Measurements from ENCODE around the gene METTL21A. TPM values are rescaled to one million over a fixed set of nuclear protein-coding genes. Genes with fewer than 3 reads are reported as not detected.

METTL21A gene
- total and polyA plus RNA-seq, 9 of the 15 experiments (the other 6 are each of a cell fraction or from before 2014, with no cell fraction given), result 9.1 to 46.5 (median 37.4) TPM

DNA sequence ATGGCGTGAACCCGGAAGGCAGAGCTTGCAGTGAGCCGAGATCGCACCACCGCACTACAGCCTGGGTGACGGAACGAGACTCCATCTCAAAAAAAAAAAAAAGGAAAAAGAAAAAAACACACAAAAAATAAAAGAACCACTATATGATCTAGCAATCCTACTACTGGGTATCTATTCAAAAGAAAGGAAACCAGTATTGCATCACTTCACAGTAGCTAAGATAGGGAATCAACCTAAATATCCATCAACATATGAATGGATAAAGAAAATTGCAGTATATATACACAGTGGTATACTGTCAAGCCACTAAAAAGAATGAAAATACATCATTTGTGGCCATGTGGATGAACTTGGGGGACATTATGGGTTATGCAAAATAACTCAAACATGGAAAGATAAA is 37.9 kb downstream of the METTL21A start (continued):
- no peak for TF ChIP-seq CUX1 (CRISPR knock-in tag; IDR thresholded peaks at IDR 0.05)

GRCh38 chr2:207584952-207585351 is 40.2 kb downstream of the METTL21A start:
- intact Hi-C loops (cut with micrococcal nuclease), result no loop called here
- ChIA-PET CTCF (ENCODE audit: low intra/inter-chr PET ratio) (no interaction called here), POLR2A (interaction anchor here (1.1 kb wide), 1 partner anchor 36 kb away, joined by 4 read pairs; no protein-coding TSS in a partner anchor)
- Histone ChIP-seq H3K36me3 (ENCODE audit: control insufficient read depth, insufficient read depth, low read length) (peaks cover 72% of the 10 kb centered on the region), H3K9me1 (ENCODE audit: control insufficient read depth, insufficient read depth, low read length) (no peaks in the 10 kb centered on the region), H3K4me2 (ENCODE audit: insufficient read depth, low read length) (no peak overlapping the region), H3K9me3 (replicated peaks; ENCODE audit: control insufficient read depth, insufficient read depth, low read depth, low read length) (no peaks in the 10 kb centered on the region), H2AFZ (ENCODE audit: low read depth, low read length) (no peak overlapping the region), H4K20me1 (replicated peaks; ENCODE audit: control insufficient read depth, insufficient read depth, low read length) (no peaks in the 10 kb centered on the region), H3K4me1 (replicated peaks in 1 of 2; ENCODE audit: control insufficient read depth in 2 of 2, insufficient read depth in 2 of 2, low read length in 2 of 2) (no peaks in the 10 kb centered on the region), H3K9ac (ENCODE audit: insufficient read depth in 1 of 2, low read depth in 2 of 2, low read length in 2 of 2) (no peak overlapping the region), H3K79me2 (ENCODE audit: control insufficient read depth, insufficient read depth, low read length) (no peaks in the 10 kb centered on the region; the same call in 2 of the 3 replicates), H3K27ac (ENCODE audit: extremely low read depth, low read depth, low read length) (no peak overlapping the region), H3K27me3 (ENCODE audit: control insufficient read depth in 2 of 2, insufficient read depth in 2 of 2, low read length in 2 of 2) (no peaks in the 10 kb centered on the region), H3K4me3 (no peak overlapping the region)
- BruUV-seq (replicated peaks), result no TSS peak
- in situ Hi-C loops (cut with MboI), result no loop called here
- FAIRE-seq (no peak), ATAC-seq (no peak), DNase-seq (ENCODE audit: extremely low read depth in 1 of 4, low spot score in 3 of 4) (no peak)
- 94% methylated on average over 4 of the region's 4 CpGs for WGBS (ENCODE audit: insufficient coverage, low coverage, missing lambda C conversion rate)
- TF ChIP-seq HSF4 (CRISPR knock-in tag; IDR thresholded peaks at IDR 0.05; ENCODE audit: borderline replicate concordance) (no peak), PML (IDR thresholded peaks at IDR 0.05; ENCODE audit: low read length) (no peak), CEBPG (CRISPR knock-in tag; IDR thresholded peaks at IDR 0.05) (no peak), CEBPG (tag; conservative IDR thresholded peaks at IDR 0.05 in 1 of 2, IDR thresholded peaks at IDR 0.05 in 1 of 2) (no peak), CBX1 (IDR thresholded peaks at IDR 0.05; ENCODE audit: low read depth) (no peak), GTF2B (IDR thresholded peaks at IDR 0.05; ENCODE audit: extremely low read depth, insufficient read length) (no peak), SP1 (CRISPR knock-in tag; IDR thresholded peaks at IDR 0.05) (no peak), ESRRA (IDR thresholded peaks at IDR 0.05; ENCODE audit: borderline replicate concordance, low read depth) (no peak), CC2D1A (IDR thresholded peaks at IDR 0.05) (no peak), ZNF354B (CRISPR knock-in tag; IDR thresholded peaks at IDR 0.05) (no peak), ERF (CRISPR knock-in tag; IDR thresholded peaks at IDR 0.05) (no peak), ZNF175 (CRISPR knock-in tag; IDR thresholded peaks at IDR 0.05; ENCODE audit: low read depth) (no peak)
- TF ChIP-seq, protein P1, sequence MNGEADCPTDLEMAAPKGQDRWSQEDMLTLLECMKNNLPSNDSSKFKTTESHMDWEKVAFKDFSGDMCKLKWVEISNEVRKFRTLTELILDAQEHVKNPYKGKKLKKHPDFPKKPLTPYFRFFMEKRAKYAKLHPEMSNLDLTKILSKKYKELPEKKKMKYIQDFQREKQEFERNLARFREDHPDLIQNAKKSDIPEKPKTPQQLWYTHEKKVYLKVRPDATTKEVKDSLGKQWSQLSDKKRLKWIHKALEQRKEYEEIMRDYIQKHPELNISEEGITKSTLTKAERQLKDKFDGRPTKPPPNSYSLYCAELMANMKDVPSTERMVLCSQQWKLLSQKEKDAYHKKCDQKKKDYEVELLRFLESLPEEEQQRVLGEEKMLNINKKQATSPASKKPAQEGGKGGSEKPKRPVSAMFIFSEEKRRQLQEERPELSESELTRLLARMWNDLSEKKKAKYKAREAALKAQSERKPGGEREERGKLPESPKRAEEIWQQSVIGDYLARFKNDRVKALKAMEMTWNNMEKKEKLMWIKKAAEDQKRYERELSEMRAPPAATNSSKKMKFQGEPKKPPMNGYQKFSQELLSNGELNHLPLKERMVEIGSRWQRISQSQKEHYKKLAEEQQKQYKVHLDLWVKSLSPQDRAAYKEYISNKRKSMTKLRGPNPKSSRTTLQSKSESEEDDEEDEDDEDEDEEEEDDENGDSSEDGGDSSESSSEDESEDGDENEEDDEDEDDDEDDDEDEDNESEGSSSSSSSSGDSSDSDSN (IDR thresholded peaks at IDR 0.05; ENCODE audit: borderline replicate concordance in 1 of 2, low read depth in 2 of 2, low read length in 2 of 2), result no peak

All from K562 (cell line).